GM12873 (cell line): ENCODE results near the gene MAP4K2.

ENCODE experiments used
- CTCF ChIP-seq: IDR thresholded peaks from 2 replicates; pipeline ENCODE4 v1.5.1; 2012; ENCODE audit warnings: low read depth, mild to moderate bottlenecking, moderate library complexity, low read length, control low read depth; ENCODE audit not compliant: insufficient read depth; ENCODE audit errors: missing control alignments

Gene MAP4K2

DNA sequence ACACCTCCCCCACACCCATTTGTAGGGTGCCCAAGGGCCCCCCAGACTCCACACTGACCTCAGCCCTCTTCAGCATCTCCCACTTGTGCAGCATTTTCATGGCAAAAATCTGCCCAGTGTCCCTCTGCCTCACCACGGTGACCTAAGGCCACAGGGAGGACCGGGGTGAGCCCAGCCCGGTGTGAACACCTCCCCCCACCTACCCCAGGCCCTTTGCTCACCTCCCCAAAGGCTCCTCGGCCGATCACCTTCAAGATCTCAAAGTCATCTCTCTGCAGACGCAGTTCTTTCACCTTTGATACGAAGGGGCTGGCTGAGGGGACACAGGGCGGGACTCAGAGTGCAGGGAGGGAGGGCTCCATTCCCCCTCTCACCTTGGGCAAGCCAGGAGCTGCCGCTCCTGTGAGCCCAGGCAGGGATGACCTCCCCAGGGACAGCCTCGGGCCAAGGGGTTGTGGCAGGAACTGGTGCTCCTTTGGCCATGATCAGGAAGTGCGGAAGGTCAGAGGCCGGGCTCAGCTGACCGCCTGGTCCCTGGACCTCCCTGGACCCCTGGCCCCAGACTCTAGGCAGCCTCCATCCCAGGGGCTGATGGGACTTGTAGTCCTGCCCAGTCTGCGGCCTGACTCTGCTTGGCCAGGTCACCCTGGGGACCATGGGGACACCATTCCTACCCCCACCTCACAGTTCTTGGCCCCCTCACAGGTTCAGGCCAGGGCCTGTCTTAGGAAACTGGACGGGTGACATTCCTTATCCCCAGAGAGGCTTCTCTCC, 38.8 kb upstream of the MAP4K2 start:
- no peak for TF ChIP-seq CTCF

GRCh38 chr11:64839887-64840782, 37.1 kb upstream of the MAP4K2 start:
- TF ChIP-seq CTCF, result no peak

DNA sequence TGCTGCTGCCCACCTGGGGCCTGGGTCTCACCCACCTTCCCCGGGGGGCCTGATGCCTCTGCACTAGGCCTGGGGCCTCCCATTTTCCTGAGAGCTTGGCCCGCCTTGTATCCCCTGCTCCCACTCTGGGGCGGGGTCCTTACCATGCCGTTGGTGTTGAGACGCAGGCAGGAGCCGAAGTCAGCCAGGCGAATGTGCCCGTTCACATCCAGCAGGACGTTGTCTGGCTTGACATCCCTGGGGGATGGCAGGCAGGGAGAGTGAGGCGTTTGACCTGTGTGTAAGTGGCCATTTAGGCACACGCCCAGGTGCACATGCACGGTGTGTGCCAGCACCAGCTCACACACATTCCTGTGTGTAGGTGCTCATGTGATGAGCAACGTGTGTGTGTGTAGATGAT, 36.3 kb upstream of the MAP4K2 start:
- TF ChIP-seq CTCF, result no peak

GRCh38 chr11:64838600-64839334, 35.8 kb upstream of the MAP4K2 start:
- no peak for TF ChIP-seq CTCF

- TF ChIP-seq CTCF, result no peak
Observed at GRCh38 chr11:64837887-64838351, 34.9 kb upstream of the MAP4K2 start.

DNA sequence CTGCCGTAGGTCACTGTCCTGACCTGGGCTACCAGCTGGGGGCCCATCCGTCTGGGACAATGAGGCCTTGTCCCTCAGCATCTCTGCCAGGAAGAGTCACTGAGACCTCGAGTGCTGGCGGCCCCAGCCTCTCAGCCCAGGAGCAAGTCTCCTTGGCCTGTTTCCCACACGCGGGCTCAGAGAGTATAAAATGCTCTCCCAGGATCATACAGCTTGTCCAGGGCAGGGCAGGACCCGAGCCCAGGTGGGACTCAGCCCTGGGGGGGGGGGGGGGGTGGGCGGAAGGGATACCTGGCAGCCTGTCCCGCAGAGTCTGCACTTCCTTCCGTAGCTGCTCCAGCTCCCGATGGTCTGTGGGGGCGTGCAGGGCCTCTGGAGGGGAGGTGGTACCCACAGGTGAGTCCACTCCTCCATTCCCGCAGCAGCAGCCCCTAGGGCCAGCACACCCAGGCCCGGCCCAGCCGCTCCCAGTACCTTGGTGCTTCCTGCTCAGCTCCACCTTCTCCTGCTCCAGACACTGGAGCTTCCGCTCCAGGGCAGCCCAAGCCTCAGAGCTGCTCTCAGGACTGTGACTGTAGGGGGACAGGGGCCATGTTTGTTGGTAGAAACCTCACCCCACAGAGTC, 33.5 kb upstream of the MAP4K2 start:
- no peak for TF ChIP-seq CTCF
